Muscle of back (tissue), 11 donors: Measurements from ENCODE around the gene SEMA3B. TPM values are rescaled to one million over a fixed set of nuclear protein-coding genes. Genes with fewer than 3 reads are reported as not detected.
"Not testable (repeated sequence)": the region's sequence is repeated elsewhere in the genome, so short reads cannot be mapped to it uniquely, and the experiment has no call there.

ENCODE experiments used
- DNase-seq, 3 donors: peaks; one replicate each; pipeline versions ENCODE4 v3.0.0 to v3.0.0-alpha.2; 2013
- polyA plus RNA-seq, 10 donors: library from polyadenylated mRNA; unstranded; fragments of 120-200 nt; gene quantifications; one replicate each; pipeline ENCODE4 v1.2.1, GENCODE V29; 2013; ENCODE audit not compliant: insufficient read length in 10 of 10

Gene SEMA3B
- polyA plus RNA-seq, 10 donors: 25.1 to 59.2 (median 42.0) TPM

DNA sequence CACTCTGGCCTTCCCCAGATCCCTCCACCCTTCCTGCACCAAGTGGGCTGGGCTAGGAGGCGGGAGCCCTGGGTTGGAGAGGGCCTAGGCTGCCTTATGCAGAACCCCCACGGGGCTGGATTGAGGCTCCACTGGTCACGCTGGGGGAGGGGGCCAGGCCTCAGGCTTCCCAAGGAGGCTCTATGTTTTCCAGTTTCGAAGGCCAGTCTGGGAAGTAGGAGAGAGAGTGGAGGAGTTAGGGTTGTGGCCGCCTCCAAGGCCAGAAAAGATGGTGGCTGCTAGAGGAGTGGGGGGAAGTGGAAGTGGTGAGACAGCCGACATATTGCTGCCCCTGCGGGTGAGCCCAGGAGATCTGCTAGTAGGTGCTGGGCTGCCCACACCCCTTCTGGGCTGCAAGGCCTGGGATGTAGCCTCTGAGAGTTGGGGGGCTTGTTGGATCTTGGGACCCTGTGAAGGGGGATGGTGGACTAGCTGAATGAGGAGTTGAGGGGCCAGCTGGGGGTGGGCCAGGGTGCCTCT is 31.8 kb upstream of the SEMA3B start:
- peak in 1 of 3 donors; percentile 73 for DNase-seq

DNA sequence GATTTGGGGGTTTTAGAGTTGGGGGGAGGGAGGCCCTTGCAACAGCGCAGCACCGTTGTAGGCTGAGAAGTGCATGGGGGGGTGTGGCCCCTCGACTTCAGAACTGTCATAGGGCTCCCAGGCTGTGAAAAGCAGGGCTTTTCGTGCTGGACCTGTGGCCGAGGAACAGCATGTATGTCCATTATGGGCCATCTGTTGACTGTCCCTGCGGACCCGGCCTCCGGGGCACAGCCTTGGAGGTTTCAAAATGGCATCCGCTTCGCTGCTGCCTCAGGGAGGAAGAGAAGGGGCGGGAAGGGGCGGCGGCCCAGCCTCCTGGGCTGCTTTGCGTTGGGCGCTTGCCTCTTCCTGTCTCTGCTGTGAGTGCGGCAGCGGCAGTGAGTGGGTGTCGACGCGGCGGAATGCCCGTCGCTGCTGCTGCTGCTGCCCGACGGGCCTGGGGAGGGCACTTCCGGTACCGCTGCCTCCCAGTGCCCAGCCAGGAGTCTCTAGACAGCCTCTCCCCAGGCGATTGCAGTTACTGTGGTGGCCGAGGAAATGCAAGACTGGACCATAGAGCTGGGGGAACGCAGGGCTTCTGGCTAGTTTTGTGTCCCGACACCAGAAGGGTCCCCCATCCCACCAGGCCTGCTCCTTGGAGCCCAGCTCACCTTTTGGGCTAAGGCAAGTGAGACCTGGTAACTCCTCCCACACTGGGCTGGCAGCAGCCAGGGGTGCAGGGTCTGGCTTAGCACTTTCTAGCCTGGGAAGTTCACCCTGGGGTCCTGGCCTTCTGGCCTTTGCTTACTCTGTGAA is 31.0 kb upstream of the SEMA3B start:
- DNase-seq: peak; percentile 63 to 89 (median 79)

DNA sequence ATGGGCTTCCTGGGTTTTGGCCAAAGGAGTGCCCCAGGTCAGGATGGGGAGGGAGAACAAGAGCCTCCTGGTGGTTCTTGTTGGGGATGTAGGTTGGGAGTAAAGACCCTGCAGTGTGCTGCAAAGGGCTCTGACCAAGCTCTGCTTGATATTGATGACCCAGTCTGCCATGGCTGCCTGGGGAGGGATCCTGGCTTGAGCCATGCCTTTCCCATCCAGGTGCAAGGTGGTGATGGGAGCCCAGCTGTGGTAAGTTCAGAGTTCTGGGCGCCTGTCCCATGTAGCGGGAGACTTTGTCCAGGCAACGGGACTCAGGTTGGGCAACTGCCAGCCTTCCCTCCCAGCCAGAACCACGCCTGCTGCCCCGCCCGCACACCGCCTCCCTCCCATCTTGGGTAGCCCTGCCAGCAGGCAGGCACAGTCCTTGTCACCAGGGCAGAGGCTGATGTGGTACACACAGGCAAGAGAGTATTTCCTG is 30.4 kb upstream of the SEMA3B start:
- DNase-seq: peak in 1 of 3 donors; percentile 39

DNA sequence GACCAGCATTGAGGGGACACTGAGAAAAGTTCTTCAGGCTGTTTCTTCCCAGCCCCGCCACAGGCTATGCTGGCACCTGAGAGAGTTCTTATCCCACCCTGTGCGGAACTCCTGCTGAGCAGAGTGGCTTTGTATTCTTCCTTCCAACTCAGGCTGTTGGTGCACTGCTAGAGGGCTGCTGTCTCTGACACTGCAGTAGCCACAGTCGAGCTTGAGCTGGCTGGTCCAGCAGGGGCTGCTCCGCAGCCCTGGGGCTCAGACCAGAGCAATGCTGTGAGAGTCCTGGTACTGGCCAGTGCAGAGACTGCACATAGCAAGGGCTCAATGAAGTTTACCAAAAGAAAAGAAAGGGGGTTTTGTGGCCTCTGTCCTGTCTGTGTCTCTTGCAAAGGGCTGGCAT is 29.3 kb upstream of the SEMA3B start:
- no peak for DNase-seq

DNA sequence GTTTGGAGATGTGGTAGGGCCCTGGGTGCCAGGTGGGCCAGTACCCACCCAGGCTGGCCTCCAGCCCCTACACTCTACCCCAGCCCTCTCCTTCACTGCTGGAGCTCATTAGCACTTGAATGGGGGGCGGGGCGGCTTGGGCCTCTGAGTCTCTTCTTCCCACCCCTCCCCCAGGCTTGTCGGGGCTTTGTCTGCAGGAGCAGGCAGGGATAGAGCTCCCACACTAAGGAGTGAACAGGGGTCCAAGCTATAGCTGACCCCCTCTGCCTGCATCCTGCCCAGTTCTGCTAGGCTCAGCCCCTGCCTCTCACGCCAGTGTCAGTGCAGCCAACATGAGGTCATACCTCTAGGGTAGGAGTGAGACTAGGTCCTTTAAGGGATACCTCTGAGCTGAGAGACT is 27.8 kb upstream of the SEMA3B start:
- peak in 1 of 3 donors; percentile 49 for DNase-seq

DNA sequence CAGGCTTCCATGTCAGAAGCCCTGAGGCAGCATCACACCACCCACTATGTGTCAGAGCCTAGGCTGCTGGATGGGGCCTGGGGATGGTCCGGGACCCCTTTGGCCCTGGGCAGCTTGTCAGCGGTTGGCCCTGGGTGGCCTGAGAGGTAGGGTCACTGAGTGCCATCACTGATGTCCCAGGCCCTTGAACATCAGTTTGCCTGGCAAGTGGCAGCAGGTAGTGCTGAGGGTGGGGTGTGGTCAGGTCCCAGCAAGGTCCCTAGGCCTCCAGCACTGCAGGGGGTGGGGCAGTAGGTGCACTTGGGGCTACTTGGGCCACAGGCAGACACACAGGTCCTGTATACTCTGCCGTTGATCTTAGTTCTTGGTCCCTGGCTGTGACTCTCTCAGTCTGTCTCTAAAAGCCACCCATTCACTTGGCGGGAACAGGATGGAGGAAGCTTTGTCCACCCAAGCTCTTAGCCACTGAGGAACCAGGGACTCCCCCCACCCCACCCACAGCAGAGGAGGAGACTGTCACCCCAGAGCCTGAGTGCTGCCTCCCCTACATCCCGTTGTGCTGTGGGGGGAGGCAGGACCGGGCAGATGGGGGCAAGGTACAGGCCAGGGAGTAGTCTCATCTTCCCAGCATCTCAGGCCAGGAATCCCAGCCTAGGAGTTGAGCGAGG is 27.1 kb upstream of the SEMA3B start:
- no peak for DNase-seq

DNA sequence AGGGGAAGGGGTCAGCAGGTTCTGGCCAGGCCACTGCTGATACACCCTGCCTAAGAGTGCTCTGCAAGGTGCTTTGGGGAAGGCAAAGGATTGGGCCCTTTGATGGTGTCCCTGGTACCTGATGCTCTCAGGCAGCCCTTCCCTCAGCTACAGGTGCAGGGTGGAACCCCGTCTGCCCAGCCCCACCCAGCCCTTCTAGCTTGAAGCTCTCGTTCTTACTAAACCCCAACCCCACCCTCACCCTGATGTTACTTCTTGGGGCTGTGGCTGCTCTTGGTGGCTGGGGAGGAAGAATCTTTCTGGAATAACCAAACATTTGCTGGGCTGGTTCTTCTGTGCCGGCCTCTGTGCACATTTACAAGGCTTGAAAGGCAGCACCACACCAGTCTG is 26.6 kb upstream of the SEMA3B start:
- no peak for DNase-seq

DNA sequence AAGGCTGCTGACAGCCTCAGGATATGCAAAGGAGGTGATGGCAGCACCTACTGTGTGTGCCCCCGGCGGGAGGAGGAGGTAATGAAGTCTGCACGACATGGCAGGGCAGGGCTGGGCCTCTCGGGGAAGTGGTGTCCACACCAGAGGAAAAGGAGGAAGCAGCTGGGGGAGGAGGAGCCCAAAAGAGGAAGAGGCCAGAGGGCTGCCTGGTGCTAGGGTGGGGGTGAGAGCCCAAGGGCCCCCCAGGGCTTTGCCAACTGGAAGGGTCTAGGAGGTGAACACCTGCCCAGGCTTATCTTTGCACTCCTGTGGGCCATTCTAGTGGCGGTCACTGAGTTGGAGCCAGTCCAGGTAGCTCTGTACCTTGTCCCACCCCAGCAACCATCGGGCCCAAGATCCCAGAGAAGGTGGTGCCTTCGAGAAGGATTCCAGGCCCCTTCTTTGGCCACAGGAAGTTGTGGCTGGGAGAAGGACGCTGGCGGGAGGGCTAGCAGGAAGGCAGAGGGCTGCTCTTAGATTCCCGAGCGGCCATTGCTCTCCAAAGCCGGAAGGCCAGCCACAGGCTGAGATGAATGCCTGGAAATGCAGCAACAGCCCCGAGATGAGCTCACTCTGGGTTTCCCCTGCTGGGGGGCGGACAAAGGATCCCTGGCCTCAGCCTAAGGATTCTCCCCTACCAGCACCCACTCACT is 25.9 kb upstream of the SEMA3B start:
- peak in 1 of 3 donors; percentile 76 for DNase-seq

DNA sequence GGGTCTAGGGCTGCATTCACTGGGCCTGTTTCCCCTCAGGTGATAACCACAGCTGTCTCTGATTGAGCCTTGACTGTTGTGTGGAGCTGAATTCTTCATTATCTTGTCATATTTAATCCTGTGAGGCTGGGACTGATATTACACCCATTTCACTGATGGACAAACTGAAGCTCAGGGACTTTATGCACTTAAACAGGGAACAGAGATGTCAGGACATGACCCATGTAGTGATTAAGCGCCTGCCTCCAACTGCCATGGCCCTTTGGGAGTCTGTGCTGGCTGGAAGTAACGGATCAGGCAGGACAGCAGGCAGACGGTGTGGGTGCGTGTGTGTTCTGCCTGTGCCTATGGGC is 25.4 kb upstream of the SEMA3B start:
- no peak for DNase-seq

DNA sequence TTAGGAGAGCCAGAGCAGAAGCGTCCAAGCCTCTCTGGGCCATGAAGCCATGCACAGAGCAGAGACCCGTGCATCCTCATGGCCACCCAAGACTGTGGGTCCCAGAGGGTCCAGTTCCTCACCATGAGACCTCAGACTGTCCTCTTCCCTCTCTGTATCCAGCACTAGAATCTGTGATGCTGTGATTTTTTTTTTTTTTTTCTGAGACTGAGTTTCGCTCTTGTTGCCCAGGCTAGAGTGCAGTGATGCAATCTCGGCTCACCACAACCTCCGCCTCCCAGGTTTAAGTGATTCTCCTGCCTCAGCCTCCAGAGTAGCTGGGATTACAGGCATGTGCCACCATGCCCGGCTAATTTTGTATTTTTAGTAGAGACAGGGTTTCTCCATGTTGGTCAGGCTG is 24.1 kb upstream of the SEMA3B start:
- DNase-seq: not testable (repeated sequence)

DNA sequence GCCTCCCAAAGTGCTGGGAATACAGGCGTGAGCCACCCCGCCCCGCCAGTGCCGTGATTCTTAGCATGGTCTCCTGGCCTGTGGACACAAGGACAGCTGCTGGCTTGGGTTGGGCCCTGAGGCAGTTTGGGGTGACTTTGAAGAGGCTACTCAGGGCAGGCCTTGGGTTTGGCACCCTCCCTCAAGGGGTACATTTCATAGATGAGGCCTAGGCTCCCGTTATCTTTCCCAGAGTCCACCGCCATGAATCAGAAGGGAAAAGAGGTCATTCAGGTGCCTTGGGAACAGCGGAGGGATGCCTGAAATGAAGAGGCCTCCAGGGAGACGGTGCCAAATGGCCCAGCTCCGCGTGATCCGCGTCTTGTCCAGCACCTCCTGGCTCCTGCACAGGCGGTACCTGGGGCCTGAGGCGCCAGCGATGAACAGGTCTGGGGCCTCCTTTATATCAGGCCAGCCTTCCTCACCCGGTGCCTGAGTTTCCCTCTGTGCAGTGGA is 23.6 kb upstream of the SEMA3B start:
- DNase-seq: no peak

DNA sequence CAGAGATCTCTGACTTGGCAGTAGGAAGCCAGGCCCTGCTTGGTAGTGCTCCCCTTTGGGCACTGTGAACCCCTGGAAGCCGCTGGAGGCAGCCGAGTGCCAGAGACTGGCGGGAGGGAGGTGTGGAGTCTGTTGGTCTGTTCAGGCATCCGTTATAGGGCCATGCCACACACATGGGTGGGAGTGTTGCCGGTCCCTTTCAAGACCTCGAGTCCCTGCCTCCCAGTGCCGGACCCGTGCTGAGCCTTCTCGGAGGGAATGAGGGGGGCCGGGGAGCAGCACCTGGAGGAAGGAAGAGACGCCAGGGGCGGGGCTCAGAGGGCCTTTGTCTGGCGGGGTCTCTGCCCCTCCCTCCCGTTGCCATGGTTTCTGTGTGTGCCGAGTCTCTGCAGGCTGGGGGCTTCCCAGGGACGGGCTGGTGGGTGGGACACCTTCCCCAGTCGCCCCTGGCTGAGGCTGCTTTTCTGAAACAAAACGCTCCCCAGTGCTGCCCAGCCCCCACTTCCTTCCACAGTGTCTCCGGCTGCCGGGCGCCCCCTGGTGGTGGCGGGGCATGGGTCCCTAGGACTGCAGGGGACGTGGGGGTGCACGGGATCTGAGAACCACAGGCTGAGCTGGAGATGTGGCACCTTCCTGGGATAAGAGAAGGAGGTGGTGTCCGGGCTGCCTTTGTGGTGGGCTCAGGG is 23.0 kb upstream of the SEMA3B start:
- DNase-seq: peak; percentile 84 to 95 (median 90)

DNA sequence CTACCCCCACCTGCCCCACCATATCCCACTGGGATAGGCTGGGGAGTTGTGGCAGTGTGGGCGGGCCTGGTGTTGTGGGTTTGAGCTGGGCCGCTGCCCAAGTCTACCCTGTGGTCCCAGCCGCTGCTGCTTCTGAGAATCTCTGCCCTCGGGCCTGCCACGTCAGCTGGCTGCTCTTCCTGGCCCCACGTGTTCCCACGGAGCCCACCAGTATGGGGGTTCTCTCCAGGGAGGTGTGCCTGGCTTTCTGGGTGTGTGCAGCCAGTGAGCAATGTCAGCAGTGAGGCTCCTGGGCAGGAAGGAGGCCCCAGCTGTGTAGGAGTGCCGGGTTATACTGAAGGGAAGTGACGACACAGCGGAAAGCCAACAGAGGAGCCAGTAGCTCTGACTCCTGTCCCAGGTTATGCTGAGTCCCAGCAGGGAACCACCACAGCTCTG is 22.4 kb upstream of the SEMA3B start:
- peak; percentile 63 to 78 (median 74) for DNase-seq

DNA sequence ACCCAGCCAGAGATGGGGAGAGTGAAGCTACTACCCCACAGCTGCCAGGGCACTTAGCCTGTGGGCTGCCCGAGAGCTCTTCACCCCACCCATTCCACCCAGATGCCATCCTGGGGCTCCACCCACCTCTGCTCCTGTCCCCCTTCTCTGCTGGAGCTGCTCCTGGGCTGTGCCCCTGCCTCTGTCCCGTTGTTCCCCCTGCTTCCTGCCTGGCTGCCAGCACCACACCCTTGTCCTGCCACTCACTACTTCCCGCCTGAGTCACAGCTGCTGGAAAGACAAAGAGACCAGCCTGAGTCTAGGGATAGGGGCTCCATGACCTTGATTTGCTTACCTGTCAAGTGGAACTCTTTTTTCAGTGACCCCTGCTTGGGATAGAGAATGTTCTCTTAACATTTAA is 20.6 kb upstream of the SEMA3B start:
- no peak for DNase-seq

DNA sequence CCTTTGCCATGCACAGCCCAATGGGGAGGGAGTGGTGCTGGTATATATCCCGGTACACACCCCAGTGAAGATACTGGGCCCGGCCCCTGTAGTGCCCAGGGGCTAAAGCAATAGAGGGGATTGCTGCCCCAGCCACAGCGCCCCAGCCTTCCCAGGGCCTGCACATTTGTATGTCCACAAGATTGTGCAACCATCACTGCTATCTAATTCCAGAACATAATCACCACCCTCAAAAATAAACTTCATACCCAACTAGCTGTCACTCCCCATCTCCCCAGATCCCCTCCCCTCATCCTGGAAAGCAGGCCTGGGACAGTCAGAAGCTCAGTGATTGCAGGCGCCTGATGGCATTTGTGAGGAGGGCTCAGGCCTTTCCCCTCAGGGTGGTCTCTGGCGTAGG is 19.5 kb upstream of the SEMA3B start:
- no peak for DNase-seq

DNA sequence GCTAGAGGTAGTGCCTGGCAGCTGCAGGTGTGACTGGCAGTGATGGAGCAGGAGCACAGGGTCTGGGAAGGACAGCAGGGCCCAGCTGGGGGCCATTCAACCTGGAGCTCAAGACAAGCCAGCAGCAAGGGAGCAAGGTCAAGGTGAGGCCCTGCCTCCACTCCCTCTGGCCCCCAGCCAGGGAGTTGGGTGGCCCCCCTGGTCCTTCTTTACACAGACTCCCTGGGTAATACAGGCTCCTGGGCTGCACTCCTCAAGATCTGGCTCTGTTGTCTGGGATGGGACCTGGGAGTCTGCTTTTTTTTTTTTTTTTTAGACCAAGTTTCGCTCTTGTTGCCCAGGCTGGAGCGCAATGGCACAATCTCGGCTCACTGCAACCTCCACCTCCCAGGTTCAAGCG is 18.4 kb upstream of the SEMA3B start:
- no peak for DNase-seq

DNA sequence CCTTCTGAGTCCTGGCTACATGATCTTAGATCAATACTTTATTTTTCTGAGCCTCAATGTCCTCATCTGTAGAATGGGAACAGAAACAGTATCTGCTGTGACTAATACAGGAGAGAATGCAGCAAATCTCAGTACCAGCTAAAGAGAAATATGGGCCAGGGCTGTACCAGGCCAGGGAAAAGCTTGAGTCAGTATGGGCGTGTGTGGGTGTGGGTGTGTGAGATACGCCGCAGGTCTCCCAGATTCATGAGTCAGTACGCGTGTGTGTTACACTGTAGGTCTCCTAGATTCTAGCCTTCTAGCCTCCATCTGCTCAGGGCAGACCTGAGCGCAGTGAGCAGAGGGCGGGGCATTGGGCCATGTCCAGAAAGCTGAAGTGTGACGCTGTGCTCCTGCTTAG is 17.7 kb upstream of the SEMA3B start:
- no peak for DNase-seq

DNA sequence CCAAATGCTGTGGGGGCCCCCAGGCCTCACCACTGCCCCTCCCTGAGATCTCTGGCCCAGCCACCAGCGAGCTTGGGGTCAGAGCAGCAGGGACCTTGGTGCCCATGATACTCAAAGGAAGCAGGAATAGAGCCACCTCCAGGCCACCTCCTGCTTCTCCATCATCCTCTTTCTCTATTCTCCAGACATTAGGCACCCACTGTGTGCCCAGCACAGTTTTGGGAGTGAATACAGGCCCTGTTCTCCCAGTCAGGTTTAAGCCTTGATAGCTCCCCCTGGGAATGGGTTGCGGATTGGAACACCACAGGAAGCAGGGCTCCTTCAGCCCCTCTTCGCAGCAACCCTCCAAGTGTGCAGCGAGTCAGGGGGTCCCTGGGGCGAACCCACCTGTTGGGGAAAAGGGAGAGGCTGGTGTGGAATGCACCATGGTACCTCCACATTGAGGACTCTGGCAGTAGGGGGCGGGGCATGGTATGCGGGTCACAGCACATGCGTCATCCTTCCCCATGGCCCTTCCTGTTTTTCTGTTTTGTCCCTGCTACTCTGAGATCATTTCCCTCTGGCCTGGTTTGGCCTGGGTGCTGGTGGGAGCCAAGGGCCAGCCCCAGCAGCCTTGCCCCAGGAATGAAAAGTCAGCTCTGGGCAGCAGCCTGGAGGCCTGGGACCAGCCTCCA is 14.2 kb upstream of the SEMA3B start:
- DNase-seq: no peak

DNA sequence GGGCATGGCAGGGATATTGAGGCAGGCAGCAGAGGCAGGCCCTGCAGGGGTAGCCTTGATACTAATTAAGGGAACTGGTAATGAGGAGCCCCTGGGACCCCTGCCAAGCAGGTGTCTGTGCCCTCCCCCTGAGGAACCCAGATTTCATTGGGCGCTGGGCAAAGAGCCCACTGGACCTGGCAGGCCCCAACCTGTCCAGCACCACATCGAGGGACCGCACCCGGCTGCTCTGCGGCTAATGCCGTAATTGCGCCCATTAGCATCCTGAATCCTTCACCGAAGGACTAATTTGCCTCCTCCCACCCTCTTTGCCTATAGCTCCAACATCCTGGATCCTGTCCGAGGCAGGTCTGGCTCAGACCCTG is 13.7 kb upstream of the SEMA3B start:
- DNase-seq: no peak

DNA sequence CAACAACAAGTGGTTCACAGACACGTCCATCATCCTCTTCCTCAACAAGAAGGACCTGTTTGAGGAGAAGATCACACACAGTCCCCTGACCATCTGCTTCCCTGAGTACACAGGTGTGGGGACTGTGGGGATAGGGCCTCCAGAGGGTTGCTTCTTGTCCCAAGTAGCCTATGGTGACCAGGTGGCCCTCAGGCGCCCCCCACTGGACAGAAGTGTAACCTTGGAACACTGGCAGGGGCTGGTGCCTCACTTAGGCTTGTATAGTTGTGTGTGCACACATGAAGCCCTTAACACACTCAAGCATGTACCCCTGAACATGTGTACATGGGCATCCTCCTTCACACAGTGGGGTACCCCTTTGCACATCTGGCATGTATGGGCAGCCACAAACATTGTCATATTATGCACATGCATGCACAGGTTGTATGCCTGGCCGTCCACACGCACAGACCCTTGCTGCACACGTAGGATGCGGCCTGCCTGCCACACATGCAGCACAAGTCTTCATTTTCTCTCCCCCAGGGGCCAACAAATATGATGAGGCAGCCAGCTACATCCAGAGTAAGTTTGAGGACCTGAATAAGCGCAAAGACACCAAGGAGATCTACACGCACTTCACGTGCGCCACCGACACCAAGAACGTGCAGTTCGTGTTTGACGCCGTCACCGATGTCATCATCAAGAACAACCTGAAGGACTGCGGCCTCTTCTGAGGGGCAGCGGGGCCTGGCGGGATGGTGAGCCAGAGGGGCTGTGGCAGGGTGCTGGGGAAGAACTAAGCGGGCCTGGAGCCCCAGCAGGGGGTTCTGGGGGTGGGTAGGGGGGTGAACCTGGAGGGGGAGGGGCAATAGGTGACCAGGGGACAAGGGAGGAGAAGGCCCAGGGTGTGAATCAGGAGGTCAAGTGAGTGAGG is 11.7 kb upstream of the SEMA3B start:
- DNase-seq: no peak
